GM18870 (cell line): ENCODE results near the gene TEX38.
"Not testable (repeated sequence)": the region's sequence is repeated elsewhere in the genome, so short reads cannot be mapped to it uniquely, and the experiment has no call there.

Experiments used
- ATAC-seq: cut with Tn5 transposase; IDR thresholded peaks from one replicate; pipeline ENCODE4 v1.9.1; 2021; ENCODE audit warnings: moderate library complexity; ENCODE audit not compliant: unreplicated experiment

The TEX38 gene

DNA sequence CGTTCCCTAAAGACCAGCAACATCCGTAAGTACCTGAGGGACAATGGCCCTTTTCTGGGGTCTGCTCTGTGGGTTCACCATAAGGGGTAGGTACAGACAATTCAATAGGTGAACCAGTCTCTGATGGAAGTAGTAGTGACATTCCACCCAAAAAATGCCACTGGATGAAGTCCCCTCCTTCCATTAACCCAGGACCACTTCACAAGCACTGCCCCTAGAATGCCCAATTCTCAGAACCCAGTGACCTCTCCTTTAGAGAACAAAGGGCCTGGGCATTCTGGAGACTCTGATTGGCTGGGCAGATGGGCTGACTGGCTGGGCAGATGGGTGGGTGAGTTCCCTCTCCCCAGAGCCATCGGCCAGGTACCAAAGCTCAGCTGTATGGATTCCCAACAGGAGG is at the start of gene TEX38:
Gene TEX38 (plus strand): TSS at position 301 of the 400 bp plus-strand sequence. CDS start 81 bp downstream, at position 382.
- ATAC-seq = no peak

DNA sequence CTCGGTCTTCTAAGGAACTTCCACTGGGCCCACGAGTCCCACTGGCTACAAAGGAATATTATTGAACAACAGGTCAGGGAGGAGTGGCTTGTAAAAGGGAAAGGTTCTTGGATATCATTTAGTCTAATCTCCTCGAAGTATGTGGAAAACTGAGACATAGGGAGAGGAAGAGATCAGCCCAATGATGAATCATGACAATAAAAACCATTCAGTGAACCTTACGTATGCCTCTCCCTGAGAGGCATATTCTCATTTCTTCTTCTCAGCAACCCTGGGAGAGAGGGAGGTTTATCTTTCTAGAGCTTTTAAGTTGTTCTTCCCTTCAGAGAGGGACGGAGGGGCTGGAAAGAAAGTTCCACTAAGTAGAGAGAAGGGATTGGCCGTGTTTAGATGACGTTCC is 49.7 kb upstream of the TEX38 start:
- no peak for ATAC-seq

DNA sequence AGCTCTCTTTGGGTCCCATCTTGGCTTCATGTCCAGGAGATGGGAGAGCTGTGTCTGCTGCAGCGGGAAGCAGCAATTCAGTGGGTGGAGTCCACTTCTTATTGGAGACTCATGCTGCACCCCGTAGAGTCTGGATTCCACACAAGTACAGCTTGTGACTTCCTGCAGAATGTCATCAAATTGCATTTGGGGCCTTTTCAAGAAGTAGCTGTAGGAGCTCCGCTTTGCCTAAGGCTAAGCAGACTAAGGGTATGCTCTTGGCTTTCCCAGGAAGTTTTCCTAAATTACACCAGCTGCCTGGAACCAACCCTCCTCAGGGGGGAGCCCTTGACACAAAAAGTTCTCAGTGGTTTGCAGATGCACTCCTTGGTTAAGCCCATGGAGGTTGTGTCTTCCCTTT is 49.3 kb upstream of the TEX38 start:
- no peak for ATAC-seq

DNA sequence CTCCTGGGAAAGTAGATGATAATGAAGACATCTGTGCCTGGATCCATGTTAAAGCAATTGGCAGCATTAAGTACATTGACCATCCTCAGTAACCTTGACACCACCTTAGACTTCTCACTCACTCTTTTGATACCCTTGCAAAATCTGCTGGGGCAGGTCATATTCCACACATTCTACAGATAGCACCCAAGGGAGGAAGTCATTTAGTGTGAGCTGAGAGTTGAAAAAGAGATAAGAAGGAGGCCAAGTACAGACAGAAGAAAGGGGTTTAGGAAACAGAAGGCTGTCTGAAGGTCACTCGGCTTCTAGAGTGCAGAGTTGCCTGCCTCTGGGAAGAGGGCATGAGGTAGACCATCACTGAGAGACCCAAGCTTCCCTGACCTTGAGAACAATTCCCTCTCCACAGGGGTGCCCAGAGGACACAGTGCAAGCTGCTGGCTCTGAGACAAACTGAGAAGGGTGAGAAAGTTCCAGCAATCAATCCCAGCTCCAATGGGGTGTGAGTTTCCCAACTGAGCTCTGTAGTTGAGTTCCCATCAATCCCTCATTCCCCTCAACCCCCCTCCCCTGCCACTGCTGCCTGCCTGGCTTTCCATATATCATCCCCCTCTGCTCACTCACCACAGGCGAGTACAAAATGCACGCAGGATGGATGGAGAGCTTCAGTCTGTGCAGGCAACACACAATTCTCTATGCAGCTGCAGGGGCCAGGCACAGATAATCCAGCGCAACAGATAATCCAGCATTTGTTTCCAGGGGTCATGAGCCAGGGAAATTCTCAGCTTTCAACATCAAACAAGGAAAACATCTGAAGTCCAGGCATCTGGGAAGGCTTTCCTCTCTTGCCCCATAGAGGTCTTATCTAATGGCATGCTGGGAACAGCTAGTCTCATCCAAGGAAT is 47.7 kb upstream of the TEX38 start:
- no peak for ATAC-seq

DNA sequence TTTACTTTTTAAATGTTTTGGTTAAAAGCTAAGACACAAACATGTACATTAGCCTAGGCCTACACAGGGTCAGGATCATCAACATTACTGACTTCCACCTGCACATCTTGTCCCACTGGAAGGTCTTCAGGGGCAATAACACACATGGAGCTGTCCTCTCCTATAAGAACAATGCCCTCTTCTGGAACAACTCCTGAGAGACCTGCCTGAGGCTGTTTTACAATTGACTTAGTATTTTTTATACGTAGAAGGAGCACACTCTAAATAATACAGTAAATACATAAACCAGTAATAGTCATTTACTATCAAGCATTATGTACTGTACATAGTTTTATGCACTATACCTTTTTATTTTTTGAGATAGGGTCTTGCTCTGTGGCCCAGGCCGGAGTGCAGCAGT is 40.9 kb upstream of the TEX38 start:
- ATAC-seq = no peak

DNA sequence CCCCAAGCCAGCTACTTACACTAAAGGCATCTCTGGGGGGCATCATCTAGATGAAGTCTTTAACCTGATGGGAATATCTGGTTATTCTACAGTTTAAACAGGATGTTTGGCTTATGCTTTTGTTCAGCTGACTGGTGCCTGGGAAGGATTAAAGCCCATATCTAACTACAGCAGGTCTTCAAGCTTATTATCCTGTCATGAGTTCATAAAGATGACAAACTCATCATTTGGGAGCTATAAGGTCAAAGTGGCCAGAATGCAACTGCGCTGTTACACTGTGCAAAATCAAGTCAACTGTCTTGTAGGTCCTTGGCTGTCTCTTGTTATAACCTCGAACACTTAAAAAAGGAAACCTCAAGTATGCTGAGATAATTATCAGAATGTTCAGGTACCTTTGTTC is 36.4 kb upstream of the TEX38 start:
- ATAC-seq = no peak

DNA sequence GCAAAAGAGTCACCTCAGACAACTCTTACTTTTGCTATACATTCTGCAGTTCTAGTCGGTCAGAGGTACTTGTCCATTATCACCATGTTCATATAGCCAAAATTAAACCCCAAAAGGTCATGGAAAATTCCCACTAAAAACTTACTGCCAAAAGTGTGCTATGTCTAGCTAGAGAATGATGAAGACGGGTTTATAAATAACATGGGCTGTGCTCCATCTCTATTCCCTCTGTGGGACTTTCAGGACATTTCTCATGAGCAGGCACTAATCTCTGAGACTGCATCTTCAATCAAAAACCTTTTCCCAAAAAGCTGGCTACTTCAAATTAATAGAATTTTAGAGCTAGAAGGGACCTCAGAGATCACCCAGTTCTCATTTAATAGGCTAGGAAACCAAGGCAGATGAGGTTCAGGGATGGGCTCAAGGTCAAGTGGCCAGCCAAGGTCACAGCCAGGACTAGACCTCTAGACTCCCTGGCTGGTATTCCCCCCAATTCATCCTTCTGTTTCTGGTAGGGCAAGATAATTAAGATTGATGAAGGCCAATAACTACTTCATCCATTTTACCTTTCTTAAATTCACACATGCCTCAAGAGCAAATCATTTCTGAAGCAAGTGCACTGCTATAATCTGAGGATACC is 34.1 kb upstream of the TEX38 start:
- ATAC-seq = no peak

DNA sequence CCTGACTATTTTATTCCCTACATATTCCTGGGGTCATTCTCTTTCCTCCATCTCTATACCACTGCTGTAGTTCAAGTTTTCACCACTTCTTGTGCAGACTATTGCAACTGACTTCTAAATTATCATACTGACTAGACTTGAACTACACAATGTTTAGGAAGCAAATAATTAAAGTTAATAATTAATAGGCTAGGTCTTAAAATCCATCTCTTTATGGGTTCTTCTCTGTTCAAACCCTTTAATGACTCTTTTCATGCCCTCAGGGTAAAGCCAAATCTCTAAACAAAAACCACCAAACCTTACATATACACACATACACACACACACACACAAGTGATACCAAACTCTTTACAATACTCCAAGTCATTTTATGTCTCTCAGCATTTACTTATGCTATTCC is 32.7 kb upstream of the TEX38 start:
- no peak for ATAC-seq

DNA sequence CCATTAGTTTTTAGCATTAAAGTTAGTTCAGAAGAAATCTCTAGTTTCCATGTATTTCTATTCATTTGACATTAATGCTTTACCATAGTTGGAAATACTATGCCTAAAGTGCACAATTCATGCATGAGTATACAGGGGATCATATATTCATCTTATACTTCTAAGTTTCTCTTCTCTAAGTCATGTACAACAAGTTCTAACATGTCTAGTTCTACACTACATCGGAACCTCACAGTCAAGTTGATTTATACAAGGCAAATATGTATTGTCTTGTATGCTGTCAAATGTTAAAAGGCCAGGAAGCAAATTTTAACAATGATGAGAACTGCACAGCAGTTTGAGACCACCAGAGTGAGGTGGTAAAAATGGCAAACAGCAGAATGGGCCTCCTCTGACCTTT is 32.1 kb upstream of the TEX38 start:
- ATAC-seq = no peak

DNA sequence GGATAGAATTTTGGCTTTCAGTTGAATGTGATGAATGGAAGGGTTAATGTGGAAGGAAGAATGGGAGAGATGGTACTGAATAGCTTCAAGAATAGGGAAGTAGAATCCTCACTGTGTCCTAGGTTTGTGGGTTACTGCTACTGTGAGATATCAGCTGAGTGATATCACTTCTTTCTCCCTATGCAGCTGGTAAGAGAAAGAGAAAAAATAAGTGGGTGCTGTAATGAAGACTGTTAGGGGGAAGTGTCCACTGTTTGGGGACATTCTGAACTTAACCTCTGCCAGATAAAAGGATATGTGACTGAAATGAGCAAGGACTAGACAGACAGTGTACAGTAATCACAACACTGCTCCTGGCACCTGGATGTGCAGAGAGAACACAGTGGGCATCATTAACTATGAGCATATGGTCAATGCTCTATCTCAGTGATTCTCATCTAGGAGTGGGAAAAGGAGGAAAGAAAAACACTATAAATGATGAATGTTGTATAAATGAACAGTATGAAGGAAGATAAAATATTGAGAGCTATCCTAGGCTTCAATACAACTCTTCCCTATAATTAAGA is 29.5 kb upstream of the TEX38 start:
- no peak for ATAC-seq

DNA sequence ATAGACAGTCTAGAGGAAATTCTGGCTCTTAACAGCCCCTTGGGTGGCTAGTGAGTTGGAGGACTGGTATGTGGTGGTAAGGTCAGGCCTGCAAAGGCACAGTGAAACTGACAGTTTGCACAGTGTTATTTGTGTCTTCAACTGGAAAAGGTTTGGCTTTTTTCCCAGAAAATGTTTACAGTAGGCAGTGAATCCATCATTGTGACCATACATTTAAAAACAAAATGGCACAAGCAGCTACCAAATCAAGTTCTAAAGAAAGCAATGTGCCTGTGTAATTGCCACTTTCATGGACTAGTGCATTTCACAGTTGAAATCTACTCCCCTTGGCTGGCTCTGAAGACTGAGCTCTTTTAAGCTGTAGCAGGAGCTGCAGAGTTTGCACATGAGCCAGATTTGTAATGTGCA is 28.3 kb upstream of the TEX38 start:
- no peak for ATAC-seq

DNA sequence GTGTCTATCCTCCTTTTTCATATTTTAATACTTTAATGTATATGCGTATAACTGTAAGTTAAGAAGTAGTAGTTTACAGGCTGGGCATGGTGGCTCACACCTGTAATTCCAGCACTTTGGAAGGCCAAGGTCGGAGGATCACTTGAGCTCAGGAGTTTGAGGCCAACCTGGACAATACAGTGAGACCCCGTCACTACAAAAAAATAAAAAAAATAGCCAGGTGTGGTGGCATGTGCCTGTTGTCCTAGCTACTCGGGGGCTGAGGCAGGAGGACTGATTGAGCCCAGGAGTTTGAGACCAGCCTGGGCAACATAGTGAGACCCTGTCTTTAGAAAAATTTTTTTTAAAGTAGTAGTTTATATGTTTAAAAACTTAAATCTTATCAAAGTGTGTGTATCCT is 25.8 kb upstream of the TEX38 start:
- no peak for ATAC-seq

DNA sequence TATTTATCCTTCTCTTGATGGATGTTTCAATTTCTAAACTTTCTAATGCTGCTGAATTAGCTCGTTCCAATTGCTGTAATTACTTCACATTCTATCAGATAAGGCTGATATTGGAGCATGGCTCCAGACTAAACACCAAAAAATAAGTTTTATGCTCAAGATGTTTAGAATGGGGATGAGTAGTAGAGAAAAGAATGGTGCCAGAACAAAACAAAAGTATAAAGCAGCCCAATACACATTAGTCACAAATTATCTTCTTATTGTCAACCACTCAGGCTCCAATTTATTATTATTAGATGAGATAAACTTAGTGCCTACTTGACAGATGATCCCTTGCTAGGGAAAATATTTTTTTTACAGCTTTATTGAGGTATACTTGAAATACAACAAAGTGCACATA is 25.3 kb upstream of the TEX38 start:
- ATAC-seq = no peak

DNA sequence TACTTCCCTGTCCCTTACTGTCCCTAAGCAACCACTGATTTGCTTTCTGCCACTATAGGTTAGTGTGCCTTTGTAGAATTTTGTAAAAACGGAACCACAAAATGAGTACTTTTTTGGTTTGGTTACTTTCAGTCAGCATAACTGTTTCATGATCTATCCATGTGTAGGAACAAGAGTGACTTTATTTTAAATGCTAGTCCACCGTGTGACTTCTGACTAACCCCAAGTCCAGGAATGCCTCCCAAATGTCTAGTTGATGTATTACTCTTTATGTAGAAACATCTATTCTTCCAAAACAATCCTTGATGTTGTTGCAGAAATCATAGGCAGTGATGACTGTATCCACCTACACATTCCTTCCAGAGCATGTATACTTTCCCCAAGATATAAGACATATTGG is 24.8 kb upstream of the TEX38 start:
- no peak for ATAC-seq

DNA sequence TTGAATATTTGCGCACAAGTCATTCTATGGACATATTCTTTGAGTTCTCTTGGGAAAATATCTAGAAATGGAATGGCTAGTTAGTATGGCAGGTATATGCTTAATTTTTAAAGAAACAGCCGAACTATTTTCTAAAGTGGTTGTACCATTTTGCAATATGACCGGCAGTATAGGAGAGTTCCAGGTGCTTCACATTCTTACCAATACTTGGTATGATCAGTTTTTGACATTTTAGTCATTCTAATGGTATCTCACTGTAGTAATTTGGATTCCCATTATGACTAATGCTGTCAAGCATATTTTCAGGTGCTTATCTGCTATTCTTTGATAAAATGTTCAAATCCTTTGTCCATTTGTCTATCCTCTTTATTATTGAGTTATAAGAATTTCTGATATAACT is 24.0 kb upstream of the TEX38 start:
- no peak for ATAC-seq

DNA sequence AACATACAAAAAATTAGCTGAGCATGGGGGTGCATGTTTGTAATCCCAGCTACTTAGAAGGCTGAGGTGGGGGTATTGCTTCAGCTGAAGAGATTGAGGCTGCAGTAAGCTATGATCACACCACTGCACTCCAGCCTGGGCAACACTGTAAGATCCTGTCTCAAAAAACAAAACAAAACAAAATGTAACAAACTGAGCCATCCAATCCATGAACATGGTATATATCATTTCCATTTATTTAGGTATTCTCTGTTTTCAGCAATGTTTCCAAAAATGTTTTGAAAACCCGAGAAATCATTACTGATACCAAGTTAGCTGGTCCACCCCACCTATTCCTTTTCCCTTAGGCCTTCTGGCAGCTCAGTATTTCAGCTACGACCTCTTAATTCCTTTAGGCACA is 21.9 kb upstream of the TEX38 start:
- no peak for ATAC-seq

DNA sequence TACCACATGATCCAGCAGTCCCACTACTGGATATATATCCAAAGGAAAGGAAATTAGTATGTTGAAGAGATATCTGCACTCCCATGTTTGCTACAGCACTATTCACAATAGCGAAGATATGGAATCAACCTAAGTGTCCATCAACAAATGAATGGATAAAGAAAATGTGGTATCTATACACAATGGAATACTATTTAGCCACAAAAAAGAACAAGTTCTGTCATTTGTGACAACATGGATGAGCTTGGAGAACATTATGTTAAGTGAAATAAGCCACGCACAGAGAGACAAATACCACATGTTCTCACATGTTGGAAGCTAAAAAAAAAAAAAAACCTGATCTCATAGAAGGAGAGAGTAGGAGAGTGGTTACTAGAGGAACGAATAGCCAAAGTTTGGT is 21.2 kb upstream of the TEX38 start:
- ATAC-seq = no peak

DNA sequence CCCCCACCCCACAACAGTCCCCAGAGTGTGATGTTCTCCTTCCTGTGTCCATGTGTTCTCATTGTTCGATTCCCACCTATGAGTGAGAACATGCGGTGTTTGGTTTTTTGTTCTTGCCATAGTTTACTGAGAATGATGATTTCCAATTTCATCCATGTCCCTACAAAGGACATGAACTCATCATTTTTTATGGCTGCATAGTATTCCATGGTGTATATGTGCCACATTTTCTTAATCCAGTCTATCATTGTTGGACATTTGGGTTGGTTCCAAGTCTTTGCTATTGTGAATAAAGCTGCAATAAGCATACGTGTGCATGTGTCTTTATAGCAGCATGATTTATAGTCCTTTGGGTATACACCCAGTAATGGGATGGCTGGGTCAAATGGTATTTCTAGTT is 20.5 kb upstream of the TEX38 start:
- not testable (repeated sequence) for ATAC-seq

DNA sequence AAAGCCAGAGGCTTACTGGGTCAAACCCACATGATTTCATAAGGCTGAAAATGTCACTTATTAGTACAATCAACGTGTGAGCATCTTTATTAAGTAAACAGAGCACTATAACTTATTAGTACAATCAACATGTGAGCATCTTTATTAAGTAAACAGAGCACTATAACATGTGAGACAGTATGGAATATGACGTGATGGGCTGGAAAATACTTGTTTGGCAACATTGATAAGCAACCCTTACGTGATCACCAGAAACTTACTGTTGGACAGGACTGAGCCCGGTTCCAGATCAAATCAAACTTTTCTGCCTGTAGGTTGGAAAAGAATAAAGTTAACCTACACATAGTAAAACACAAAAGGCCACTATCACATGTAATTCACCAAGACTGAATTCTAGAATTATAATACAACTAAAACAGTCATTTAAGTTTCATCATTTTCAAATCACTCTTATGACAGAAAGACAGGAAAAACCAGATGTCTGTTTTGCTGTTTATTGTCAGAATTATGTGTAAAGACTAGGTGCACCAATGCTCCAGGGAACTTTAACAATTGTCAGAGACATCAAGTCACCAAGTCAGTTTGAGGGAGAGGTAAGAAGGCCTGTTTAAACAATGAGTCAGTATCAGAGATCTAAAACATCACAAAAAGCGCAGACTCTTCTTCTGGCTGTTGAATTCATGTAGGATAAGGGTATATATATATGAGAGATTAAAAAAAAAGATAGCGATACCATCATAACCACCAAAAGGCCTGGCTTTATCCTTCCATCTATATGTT is 19.1 kb upstream of the TEX38 start:
- no peak for ATAC-seq

DNA sequence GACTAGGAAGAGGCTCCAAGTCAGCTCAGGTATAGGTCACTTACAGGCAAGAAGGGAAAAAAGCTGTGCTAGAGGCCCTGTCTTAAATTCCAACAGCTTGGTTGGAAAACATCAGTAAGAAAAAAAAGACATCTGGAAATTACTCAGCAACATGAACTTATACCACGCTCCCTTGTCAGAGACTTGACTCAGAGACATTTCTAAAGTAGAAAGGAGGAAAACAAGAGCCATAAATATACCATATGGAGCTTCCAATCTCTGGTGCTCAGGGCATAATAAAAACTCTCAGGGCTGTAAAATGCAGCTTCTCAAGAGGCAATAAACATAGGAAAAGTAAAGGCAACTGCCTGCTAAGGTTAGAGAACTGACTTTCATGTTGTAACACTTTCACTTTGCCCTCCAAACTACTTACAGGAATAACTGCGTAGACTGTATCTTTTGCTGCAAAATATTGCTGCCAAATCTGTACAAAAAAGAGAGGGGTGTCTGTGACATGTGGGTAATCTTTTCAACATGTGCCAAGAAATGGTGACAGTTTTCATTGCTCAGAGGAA is 18.2 kb upstream of the TEX38 start:
- ATAC-seq = no peak

DNA sequence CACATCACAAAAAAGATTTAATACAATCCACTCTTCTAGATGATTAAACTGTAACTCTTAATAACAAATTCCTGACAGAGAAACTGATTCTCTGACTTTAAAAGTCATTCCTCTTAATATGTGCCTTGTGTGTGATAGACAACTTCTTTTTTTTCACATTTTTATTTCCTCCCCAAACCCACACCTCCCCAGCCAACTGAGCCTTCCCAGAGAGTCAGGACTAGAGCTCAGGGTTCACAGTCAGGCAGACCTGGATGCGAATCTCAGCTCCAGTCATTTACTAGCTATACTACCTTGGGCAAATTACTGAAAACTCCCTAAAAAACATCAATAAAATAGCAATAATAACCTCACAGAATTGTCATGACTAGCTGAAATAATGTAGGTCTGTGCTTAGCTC is 17.6 kb upstream of the TEX38 start:
- no peak for ATAC-seq
